ENCODE data around the gene AGTR1.
A peak's percentile ranks its signal among the peaks of the same experiment; 100 is the strongest.

The AGTR1 gene

DNA sequence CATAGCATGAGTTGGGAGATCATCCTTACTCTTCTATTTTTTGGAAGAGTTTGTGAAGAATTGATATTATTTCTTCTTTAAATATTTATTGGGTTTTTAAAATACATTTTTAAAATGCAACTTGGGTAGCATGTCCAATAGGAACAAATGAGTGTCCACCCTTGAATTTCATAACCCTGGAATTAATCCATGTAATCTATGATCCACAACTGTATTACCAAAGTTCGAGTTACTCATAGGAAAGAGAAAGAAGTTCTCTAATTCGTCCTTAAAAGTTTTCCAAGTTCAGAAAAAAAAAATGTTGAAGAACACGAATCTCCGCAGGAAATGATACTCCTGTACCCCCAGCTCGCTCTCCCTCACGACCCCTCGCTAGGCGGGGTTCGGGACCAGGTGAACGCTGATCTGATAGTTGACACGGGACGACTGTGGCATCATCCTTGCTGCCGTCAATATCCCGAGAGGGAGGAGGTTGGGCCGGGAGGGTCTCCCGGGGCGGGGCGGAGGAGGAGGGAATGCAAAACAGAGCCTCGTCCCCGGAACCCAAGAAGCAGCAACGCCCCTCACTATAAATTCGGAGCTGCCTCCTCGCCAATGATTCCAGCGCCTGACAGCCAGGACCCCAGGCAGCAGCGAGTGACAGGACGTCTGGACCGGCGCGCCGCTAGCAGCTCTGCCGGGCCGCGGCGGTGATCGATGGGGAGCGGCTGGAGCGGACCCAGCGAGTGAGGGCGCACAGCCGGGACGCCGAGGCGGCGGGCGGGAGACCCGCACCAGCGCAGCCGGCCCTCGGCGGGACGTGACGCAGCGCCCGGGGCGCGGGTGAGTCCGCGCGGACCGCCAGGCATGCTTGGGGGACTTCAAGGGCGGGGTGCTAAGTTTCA lies at the start of gene AGTR1:
Gene AGTR1 (plus strand): TSS at position 598 of the 884 bp plus-strand sequence. CDS start 43,133 bp downstream, outside the sequence.
- peak; percentile 86 for DNase-seq

DNA sequence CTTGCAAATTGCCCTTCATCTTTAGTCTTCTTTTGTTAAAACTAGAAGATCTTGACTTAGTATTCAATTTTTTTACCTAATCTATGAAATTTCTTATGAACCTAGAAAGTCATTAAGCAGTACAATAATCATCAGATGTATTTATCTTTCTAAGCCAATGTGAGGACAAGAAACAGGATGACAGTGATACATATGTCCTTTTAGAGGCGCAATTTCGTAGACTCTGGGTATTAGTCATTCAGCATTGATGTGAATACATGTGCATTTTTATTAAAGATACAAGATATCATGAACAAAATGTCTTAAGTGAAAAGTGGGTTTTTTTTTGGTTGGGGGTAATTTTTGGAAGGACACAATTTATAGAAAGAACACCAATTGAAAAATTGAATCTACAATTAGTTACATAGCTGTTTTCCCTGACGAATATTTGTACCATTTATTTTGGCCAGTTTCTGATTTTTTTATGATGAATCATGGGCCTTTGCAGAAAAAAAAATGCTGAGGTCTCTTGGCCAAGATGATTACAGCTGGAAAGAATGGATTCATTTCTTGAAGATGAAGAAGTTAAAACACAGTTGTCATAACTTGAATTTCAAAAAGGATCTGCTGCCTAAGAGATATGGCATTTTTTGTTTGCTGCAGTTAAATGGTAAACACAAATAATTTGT lies 48.9 kb upstream of the AGTR1 start:
- DNase-seq = peak; percentile 86

DNA sequence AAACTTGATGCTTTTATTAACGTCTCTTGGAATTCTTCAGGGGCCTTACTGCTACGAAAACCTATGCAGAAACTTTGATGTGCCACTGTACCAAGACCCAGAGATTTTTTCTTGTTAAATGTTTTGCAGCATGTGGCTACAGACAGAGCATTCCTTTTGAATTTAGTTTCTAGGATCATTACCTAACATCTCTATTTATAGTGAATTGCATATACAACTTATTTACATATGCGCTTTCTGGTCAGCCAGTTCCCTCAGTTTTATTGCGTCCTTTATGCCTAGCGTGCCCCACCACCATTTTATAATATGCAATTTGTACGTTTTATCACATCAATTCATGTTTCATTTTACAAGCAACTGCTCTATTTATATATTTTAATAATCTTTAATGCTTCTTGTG lies 46.2 kb upstream of the AGTR1 start:
- no peak for DNase-seq

DNA sequence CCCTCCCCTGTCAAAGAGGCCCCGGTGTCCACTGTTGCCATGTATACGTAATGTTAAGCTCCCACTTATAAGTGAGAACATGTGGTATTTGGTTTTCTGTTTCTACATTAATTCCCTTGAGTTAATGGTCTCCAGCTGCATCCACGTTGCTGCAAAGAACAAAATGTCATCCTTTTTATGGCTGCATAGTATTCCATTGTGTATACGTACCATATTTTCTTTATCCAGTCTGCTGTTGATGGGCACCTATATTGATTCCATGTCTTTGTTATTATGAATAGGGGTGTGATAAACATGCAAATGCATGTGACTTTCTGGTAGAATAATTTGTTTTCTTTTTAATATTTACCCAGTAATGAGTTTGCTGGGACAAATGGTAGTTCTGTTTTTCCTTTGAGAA lies 43.3 kb upstream of the AGTR1 start:
- DNase-seq = no peak

DNA sequence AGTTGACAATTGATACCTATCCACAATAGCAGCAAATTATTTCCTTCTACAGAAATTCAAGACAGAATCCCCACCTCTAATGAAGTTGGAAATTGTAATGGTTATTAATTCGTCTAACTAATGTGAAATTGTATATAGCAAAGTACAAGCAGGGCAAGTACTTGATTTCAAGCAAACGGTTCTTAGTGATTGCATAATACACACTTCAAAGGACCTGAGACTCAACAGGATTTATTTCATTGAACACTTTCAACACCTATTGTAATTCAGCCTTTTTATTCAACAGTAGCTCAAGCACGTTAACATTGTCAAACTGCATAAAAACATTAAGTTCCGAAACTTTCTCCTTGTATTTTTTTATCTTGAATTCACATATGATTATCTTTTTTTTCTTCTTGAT lies 40.2 kb upstream of the AGTR1 start:
- no peak for DNase-seq

DNA sequence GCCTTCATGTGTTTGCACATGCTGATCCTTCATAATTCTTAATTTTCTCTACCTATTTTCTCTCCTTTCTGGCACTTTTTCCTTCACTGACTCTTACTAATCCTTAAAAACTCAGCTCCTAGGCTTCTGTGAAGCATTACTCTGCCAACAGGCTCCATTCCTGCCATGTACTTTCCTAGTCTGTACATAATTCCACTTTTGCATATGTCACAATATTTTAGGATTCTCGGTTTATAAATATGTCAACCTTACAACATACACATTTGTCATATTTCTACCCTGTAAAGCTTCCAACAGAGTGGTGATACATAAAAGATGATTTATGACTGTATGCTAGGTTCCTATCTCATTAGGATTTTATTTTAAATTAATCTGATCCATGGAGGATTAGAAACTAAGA lies 38.2 kb upstream of the AGTR1 start:
- no peak for DNase-seq

DNA sequence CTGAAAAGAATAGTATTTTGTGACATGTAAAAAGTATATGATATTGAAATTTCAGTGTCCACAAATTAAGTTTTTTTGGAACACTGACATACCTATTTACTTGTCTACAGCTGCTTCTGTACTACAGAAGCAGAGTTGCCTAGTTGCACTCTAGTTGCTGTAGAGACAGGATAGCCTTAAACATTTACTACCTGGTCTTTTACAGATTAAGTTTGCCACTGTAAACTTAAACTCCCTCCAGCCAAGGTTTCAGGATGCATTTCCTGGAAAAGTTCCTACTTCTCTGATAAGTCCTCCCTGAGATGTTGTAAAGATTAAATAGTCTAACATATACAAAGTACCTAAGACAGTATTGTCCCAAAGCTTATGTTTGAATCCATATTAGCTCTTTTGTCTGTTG lies 17.4 kb upstream of the AGTR1 start:
- no peak for DNase-seq

DNA sequence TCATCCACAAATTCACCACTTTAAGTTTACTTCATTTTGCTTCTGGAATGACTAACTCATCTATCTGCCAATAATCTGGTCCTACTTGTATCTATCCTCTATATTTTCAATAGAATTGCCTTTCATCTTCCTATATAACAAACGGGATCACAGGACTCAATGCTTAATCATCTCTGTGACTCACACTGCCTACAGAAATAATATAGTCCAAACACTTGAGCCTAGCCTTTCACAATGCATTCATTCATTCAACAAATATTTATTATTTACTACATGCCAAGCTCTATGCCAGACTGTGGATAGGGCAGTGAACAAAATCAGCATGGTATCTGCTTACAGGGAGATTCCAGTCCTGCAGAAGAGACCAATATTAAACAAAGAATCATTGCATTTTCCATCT lies 16.6 kb upstream of the AGTR1 start:
- peak; percentile 25 for DNase-seq

DNA sequence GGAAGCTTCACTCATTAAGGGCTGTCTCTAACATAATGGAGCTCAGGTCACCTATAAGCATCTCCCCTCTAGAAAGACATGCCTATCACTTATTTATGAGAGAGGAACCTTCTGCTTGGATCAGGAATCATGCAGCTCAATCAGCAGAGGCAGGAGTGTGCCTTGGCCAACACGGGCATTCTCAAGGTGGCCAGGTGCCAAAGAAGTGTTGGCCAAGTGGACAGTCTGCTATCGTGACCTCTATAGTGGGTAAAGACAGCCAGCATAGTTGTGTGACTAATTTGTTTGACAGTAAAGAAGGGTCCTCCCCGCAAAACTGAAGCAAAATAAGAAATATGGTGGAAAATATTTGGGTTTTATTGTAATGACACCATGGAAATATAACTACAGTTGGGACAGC lies 14.7 kb upstream of the AGTR1 start:
- no peak for DNase-seq

DNA sequence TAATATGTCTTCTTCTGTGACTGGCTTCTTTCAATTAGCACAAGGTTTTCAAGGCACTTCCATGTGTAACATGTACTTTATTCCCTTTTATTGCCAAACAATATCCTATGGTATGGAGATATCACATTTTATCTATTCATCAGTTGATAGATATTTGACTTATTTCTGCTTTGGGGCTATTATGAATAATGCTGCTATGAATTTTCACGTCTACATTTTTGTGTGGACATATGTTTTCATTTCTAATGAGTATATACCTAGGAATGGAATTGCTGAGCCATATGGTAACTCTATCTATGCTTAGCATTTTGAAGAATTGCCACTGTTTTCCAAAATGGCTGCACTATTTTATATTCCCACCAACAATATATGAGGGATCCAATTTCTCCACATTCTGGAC lies 3.6 kb upstream of the AGTR1 start:
- peak; percentile 78 for DNase-seq

DNA sequence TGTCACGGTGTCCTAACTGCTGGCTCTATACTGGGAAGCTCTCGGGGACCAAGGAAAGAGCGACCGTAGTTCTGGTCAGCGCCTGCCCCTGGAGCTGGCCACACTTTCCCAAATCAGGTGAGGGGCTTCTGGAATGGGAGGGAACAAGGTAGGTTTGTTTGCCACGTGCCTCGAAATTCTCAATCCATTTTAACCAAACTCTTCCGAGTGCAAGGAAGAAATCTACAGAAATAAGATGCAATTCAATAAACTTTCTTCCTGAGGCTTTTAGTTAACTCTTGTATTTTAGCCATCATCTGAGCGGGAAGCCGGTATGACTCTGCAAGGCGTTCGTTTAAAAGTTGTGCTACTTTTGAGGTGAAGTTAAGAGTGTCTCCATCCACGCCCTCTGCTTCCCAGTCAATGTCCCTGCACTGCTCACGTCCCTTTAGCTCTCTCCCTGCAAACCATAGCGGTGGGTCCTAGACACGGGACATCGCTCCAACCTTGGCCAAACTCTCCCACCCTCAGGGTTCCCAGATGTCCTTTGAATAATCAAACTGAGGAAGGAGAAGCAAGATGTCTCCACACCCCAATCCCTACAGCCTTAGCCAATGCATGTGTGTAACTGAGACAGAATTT lies 597 bp downstream of the AGTR1 start:
- DNase-seq = no peak

DNA sequence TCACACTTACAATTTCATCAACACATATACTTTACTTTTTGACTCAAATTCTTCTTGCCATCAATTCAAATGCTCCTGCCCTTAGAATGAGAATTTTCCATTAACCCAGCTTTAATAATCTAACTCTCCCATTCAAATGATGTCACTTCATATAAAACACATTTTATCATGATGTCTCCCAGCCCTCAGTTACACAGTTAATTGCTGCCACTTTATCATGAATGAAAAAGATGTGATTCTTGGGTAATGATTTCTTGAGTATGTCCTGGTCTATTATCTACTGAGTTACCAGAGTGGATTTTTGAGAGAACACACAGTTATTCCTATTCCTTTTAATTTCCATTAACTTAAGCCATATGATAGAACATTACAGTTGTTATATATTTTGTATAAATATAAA lies 7.6 kb downstream of the AGTR1 start:
- no peak for DNase-seq

DNA sequence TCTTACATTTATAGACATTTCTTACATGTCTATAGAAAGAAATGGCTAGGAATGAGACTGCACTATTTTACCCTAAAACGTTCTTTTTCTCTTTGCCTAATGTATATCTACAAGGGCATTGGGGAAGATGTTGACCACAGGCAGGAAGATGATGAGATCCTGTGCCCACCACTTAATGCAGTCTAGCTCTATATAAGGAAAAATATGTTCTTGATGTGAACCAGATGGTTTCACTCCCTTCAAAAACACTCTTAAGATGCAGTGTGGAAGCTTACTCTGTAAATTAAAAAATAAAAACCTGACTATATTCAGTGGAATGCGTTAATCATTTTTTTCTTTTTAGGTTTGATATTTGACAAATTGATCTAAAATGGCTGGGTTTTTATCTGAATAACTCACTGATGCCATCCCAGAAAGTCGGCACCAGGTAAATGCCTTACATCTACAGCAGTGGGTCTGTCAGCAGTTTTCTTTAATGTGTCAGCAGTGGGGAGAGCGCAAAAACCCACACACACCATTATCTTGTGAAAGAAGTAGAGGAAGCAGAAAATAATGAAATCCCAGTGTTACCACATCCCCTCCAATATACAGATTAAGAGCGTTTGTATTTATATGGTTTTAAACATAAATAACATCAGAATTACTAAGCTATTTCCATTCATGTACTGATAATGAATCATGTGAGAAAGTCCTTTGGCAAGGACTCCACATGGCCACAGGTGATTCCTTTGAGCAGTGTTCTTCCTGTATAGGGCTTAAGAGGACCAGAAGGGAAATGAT lies 10.1 kb downstream of the AGTR1 start:
- peak; percentile 84 for DNase-seq

DNA sequence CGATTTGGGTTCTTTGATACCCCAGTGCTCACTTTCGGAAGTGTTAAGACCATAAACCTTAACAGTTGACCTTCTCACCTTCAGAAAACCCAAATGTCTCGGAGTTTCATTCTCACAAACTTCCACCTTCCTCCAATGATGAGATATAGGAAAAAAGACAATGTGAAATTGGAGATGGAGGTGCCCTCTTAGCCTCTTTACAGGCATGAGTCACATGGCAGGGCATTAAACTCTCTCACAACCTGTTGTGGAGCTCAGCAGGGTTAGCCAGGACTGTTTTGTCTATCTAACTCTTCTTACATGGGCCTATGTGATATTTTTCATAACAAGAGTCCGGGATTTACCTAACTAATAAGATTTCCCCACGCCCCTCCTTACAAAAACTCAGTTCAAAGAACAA lies 10.7 kb downstream of the AGTR1 start:
- no peak for DNase-seq

DNA sequence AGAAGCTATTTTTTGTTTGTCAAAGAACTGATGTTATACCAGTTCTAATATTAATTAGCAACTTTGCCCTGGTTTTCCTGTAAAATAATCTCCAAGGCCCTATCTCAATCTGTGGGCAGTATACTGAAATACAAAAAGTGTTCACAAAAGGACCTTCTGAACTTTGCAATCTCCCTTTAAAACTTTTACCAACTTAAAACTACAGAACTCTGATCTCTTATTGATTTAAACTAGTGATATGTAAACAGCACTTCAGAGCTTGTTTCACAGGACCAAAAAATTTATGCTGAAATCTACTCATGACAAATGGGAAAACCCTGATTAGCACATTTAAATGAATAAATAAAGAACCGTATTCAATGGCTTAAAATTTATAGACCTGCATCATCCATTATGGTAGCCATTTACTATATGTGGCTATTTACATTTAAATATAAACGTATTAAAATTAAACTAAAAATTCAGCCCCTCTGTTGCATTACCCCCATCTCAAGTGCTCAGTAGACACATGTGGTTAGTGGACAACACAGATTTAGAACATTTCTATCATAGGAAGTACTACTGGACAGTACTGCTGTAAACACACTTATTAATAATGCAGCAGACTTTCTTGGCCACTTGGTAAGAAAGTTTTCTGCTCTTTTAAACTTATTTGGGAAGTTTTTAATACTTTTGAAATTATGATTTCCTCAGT lies 12.0 kb downstream of the AGTR1 start:
- no peak for DNase-seq

DNA sequence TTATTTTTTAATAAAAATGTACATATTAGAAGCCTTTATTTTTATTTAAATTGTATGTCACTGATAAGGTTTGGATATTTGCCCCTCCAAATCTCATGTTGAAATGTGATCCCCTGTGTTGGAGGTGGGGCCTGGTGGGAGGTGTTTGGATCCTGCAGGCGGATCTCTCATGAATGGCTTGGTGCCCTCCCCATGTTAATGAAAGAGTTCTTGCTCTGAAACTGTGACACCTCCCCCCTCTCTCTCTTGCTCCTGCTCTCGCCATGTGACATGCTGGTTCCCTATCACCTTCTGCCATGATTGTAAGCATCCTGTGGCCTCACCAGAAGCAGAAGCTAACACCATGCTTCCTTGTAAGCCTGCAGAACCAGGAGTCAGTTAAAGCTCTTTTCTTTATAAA lies 13.0 kb downstream of the AGTR1 start:
- DNase-seq = no peak

DNA sequence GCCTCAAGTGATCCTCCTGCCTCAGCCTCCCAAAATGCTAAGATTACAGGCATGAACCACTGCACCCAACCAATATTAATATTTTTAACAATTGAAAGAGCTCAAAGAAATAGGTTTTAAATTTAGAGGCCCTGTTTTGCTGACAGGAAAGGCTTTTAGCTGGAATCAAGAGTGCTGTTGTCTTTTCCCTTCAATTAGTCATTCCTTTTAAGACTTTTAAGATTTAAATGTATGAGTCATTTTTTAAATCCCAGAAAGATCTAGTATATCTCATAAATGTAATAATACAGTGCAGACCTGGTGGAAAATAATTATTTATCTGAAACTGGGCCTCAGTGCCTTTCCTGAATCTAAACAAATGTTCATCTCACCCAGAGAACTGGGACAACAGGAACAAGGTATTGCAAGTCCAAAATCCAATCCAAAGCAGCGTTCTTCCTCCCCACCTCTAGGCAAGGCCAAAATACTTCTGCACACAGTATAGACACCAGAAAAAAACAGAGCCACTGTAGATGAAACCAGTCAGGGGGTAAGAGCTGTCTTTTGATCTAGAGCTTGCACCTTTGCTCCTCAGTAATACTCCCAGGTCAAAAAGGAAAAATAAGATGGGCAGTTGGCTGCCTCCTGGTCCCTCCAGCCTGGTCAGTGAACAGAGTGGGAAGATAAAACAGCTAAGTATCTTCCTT lies 14.4 kb downstream of the AGTR1 start:
- DNase-seq = no peak

DNA sequence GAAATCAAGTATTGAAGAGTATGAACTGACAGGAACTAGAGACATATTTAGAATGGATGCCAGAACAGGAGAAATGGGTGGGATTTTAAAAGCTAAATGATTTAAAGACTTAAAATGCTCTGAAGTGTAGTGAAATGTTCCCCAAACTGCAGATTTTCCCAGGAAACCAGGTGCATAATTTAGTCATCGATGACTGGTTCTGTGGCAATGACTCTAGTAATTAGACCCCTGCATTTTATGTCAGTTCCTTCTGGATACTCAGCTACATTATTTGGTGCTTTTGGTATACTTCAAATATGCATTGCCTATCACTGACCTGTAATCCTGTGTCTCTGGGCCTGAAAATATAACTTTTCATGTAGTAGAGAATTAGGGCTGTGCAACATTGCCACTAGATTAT lies 16.8 kb downstream of the AGTR1 start:
- DNase-seq = no peak

DNA sequence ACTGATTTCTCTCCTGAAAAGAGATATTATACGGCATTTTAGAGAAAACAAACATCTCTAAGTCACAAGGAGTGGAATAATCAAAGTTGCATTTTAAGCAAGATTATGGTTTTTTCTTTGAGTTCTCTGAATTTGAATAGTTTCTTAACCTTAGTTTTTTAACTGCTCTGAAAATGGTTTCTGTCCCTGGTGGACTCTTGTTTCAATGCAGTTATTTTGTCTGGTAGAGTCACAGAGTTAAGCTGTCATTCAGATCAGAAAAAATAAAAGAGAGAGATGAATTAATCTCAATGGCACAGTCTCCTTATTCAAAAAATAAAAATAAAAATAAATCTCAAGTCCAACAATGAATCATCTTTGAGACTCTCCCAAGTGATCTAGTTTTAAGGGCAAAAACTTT lies 19.0 kb downstream of the AGTR1 start:
- no peak for DNase-seq

DNA sequence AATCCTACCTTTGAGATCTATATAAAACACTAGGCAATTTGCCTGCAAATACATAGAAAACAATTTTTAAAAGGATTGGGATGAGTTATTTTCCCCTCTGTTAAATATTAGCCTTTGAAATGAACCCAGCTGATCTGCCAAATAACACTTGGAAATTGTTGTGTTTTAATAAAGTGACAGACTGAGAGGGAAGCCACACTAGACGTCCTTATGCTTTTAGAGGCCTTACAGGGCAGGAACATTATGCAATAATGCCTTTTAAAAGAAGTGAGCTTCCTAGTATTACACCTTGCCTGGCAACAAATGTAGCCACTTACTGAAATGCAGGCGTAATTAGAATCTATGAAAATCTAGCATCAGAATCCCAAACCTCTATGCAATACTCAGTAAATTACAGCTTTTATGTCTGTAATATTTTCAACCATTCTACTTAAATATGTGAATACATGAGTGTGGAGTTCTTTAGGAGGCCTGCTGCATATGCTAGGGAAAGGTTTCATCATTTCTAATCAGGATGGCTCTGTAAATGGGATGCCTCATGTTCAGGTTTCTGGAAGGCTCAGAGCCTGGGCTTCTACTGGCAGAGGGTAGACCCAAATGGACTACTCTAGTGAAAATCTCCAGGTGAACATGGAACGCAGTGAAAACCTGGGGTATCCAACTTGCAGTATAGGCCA lies 20.3 kb downstream of the AGTR1 start:
- no peak for DNase-seq

All from fibroblast of upper back skin (primary cell).